Testis (tissue), 3 donors: ENCODE results near the gene CACNA1C. TPM values are rescaled to one million over a fixed set of nuclear protein-coding genes. Genes with fewer than 3 reads are reported as not detected.

Experiments
- DNase-seq: peaks from one replicate; pipeline ENCODE4 v3.0.0-alpha.2; 2019
- H3K27ac ChIP-seq, 2 donors: fragments of 200-600 bp; sonication (generic); one replicate each; pipeline ENCODE4 v1.5.1; 2019
- H3K27me3 ChIP-seq: fragments of 200-600 bp; sonication (generic); one replicate; pipeline ENCODE4 v1.5.1; 2019
- H3K36me3 ChIP-seq: fragments of 200-600 bp; sonication (generic); one replicate; pipeline ENCODE4 v1.5.1; 2017; ENCODE audit warnings: low read depth; ENCODE audit errors: missing control alignments
- H3K4me1 ChIP-seq: fragments of 200-600 bp; sonication (generic); one replicate; pipeline ENCODE4 v1.5.1; 2019
- H3K4me3 ChIP-seq, 2 donors: fragments of 200-600 bp; sonication (generic); one replicate each; pipeline ENCODE4 v1.5.1; 2017 to 2019
- H3K9me3 ChIP-seq: fragments of 200-600 bp; sonication (generic); one replicate; pipeline ENCODE4 v1.5.1; 2017
- CTCF ChIP-seq, 3 experiments: fragments of 450-650 bp in 2 of 3; fragments of 200-600 bp in 1 of 3; sonication (generic) in 1 of 3; IDR thresholded peaks; one replicate each; pipeline ENCODE4 v1.5.1; 2016 to 2019; ENCODE audit warnings: antibody characterized with exemption in 3 of 3, mild to moderate bottlenecking in 2 of 3, moderate library complexity in 1 of 3
- POLR2A ChIP-seq: fragments of 450-650 bp; IDR thresholded peaks from one replicate; pipeline ENCODE4 v1.6.1; 2017; ENCODE audit warnings: antibody characterized with exemption, mild to moderate bottlenecking, moderate library complexity
- WGBS, 2 donors: methylation state at CpG; one replicate each; pipeline ENCODE4 v1.1.5; 2018; 5-methylcytosine and 5-hydroxymethylcytosine counted together
- intact Hi-C: fragments of 100-400 bp; cut with DNase I; formaldehyde crosslinking; loops from one replicate; pipeline ENCODE4 v1.15.1; 2023; ENCODE audit warnings: low total_unique reads
- polyA plus RNA-seq: library from polyadenylated mRNA; stranded (reverse); fragments of 350-450 nt; fragmentation: Illumina TruSeq; extraction: RNeasy Lipid Tissue Mini Kit (QIAGEN cat#74804); gene quantifications from one replicate; pipeline ENCODE4 v1.2.3, GENCODE V29; 2014; ENCODE audit warnings: low read depth, low replicate concordance; ENCODE audit not compliant: insufficient read depth
- total RNA-seq, 2 donors: library from RNA; depleted of rRNA; stranded (reverse); fragments of >200 nt; gene quantifications; one replicate each; pipeline ENCODE4 v1.2.3, GENCODE V29; 2016

CACNA1C gene
- total and polyA plus RNA-seq, 3 donors from 2014 or later = 20.3 to 36.8 (median 32.0) TPM

- intact Hi-C loops = no loop called here
- Histone ChIP-seq H3K9me3 (no peaks in the 10 kb centered on the region), H3K36me3 (no peaks in the 10 kb centered on the region), H3K27ac (no peak overlapping the region), H3K4me3 (no peak overlapping the region), H3K4me1 (no peaks in the 10 kb centered on the region), H3K27me3 (no peaks in the 10 kb centered on the region)
- 77 to 86% methylated on average over 7 of the region's 7 CpGs for WGBS, 2 donors
- TF ChIP-seq CTCF (IDR thresholded peaks at IDR 0.05) = no peak
- TF ChIP-seq POLR2A = no peak
- no peak for DNase-seq
These were observed 451.0 kb downstream of the CACNA1C start for GRCh38 chr12:2503762-2504161.

GRCh38 chr12:2504577-2504976, 451.8 kb downstream of the CACNA1C start:
- Histone ChIP-seq H3K9me3 (no peaks in the 10 kb centered on the region), H3K36me3 (no peaks in the 10 kb centered on the region), H3K4me3 (no peak overlapping the region), H3K27ac (no peak overlapping the region), H3K4me1 (no peaks in the 10 kb centered on the region), H3K27me3 (no peaks in the 10 kb centered on the region)
- 84 to 98% methylated on average over 14 to 15 of the region's 15 CpGs for WGBS, 2 donors
- DNase-seq = no peak
- TF ChIP-seq POLR2A = no peak
- no peak for TF ChIP-seq CTCF (IDR thresholded peaks at IDR 0.05)
- intact Hi-C loops = no loop called here

GRCh38 chr12:2507814-2508213, 455.0 kb downstream of the CACNA1C start:
- Histone ChIP-seq H3K4me3 (no peak overlapping the region), H3K27ac (no peak overlapping the region), H3K27me3 (no peaks in the 10 kb centered on the region), H3K36me3 (no peaks in the 10 kb centered on the region), H3K9me3 (no peaks in the 10 kb centered on the region), H3K4me1 (no peaks in the 10 kb centered on the region)
- TF ChIP-seq POLR2A = no peak
- TF ChIP-seq CTCF (IDR thresholded peaks at IDR 0.05) = no peak
- WGBS, 2 donors = 79 to 80% methylated on average over 7 of the region's 7 CpGs
- intact Hi-C loops = no loop called here
- no peak for DNase-seq

- intact Hi-C loops = no loop called here
- no peak for DNase-seq
- Histone ChIP-seq H3K4me1 (no peaks in the 10 kb centered on the region), H3K27ac (no peak overlapping the region), H3K36me3 (no peaks in the 10 kb centered on the region), H3K4me3 (no peak overlapping the region), H3K27me3 (no peaks in the 10 kb centered on the region), H3K9me3 (no peaks in the 10 kb centered on the region)
- WGBS, 2 donors = 87 to 88% methylated on average over 5 of the region's 5 CpGs
- TF ChIP-seq CTCF (IDR thresholded peaks at IDR 0.05) (no peak), POLR2A (no peak)
These were observed 456.4 kb downstream of the CACNA1C start for GRCh38 chr12:2509137-2509536.

GRCh38 chr12:2510045-2510444, 457.3 kb downstream of the CACNA1C start:
- Histone ChIP-seq H3K27ac (no peak overlapping the region), H3K4me3 (no peak overlapping the region), H3K27me3 (no peaks in the 10 kb centered on the region), H3K36me3 (no peaks in the 10 kb centered on the region), H3K4me1 (no peaks in the 10 kb centered on the region), H3K9me3 (no peaks in the 10 kb centered on the region)
- TF ChIP-seq CTCF (IDR thresholded peaks at IDR 0.05) (no peak), POLR2A (no peak)
- no peak for DNase-seq
- intact Hi-C loops = no loop called here
- WGBS, 2 donors = 87 to 90% methylated on average over 5 of the region's 5 CpGs
